DND-41 (cell line): ENCODE results near the gene BMP8B.
"Not testable (repeated sequence)": the region's sequence is repeated elsewhere in the genome, so short reads cannot be mapped to it uniquely, and the experiment has no call there.

Source experiments
- ATAC-seq: fragments of 200-7000 bp; cut with Tn5 transposase; 3 replicates; pipeline ENCODE4 v1.9.1; 2021; ENCODE audit warnings: low read depth; ENCODE audit not compliant: insufficient read depth
- DNase-seq: peaks from one replicate; pipeline ENCODE4 v3.0.0-alpha.2; 2020
- H2AFZ ChIP-seq: 2 replicates; pipeline ENCODE4 v1.6.0; 2012; ENCODE audit warnings: low read depth, low read length
- H3K27ac ChIP-seq: 2 replicates; pipeline ENCODE4 v1.5.1; 2012; ENCODE audit warnings: low read length, inconsistent platforms
- H3K27me3 ChIP-seq: fragments of 200-600 bp; sonication (generic); 2 replicates; pipeline ENCODE4 v1.6.0; 2012; ENCODE audit warnings: low read length, mild to moderate bottlenecking, inconsistent platforms; ENCODE audit not compliant: insufficient read depth, poor library complexity
- H3K36me3 ChIP-seq: 2 replicates; pipeline ENCODE4 v1.5.1; 2012; ENCODE audit warnings: low read length, inconsistent platforms; ENCODE audit not compliant: insufficient read depth
- H3K4me1 ChIP-seq: 2 replicates; pipeline ENCODE4 v1.5.1; 2012; ENCODE audit warnings: mild to moderate bottlenecking, low read length; ENCODE audit not compliant: insufficient read depth
- H3K4me2 ChIP-seq: 2 replicates; pipeline ENCODE4 v1.6.0; 2012; ENCODE audit warnings: mild to moderate bottlenecking, moderate library complexity, low read length, inconsistent platforms; ENCODE audit not compliant: insufficient read depth
- H3K4me3 ChIP-seq, 2 experiments: fragments of 200-600 bp in 1 of 2; shearing (Covaris generic) in 1 of 2; 2 replicates each; pipeline ENCODE4 v1.5.1; 2012 to 2016; ENCODE audit warnings: inconsistent platforms in 2 of 2, low read length in 2 of 2, mild to moderate bottlenecking in 2 of 2, low read depth in 1 of 2, moderate library complexity in 1 of 2
- H3K79me2 ChIP-seq: 2 replicates; pipeline ENCODE4 v1.6.0; 2012; ENCODE audit warnings: low read length, inconsistent platforms; ENCODE audit not compliant: insufficient read depth
- H3K9ac ChIP-seq: 2 replicates; pipeline ENCODE4 v1.6.0; 2012; ENCODE audit warnings: low read depth, mild to moderate bottlenecking, inconsistent platforms, low read length, moderate library complexity
- H3K9me3 ChIP-seq: 2 replicates; pipeline ENCODE4 v1.5.1; 2012; ENCODE audit warnings: low read length, moderate library complexity, mild to moderate bottlenecking, inconsistent platforms; ENCODE audit not compliant: insufficient read depth, severe bottlenecking
- H4K20me1 ChIP-seq: 2 replicates; pipeline ENCODE4 v1.6.0; 2012; ENCODE audit warnings: low read length; ENCODE audit not compliant: insufficient read depth
- EZH2 ChIP-seq: IDR thresholded peaks from 3 replicates; pipeline ENCODE4 v1.6.1; 2012; ENCODE audit warnings: borderline replicate concordance, low read depth, mild to moderate bottlenecking, moderate library complexity, low read length, inconsistent platforms; ENCODE audit not compliant: severe bottlenecking
- TF ChIP-seq, protein P1 (sequence below): IDR thresholded peaks from 2 replicates; pipeline ENCODE4 v1.5.1; 2012; ENCODE audit warnings: borderline replicate concordance, low read length, moderate library complexity, mild to moderate bottlenecking; ENCODE audit not compliant: poor library complexity, severe bottlenecking; ENCODE audit errors: extremely low read depth

The BMP8B gene

GRCh38 chr1:39787468-39787867 is 1.2 kb downstream of the BMP8B start:
- Histone ChIP-seq H3K36me3 (no peaks in the 10 kb centered on the region), H3K9me3 (no peaks in the 10 kb centered on the region), H3K27ac (no peak overlapping the region), H2AFZ (no peak overlapping the region), H3K79me2 (no peaks in the 10 kb centered on the region), H4K20me1 (no peaks in the 10 kb centered on the region), H3K4me3 (no peak overlapping the region), H3K9ac (no peak overlapping the region), H3K4me2 (no peak overlapping the region), H3K4me1 (no peaks in the 10 kb centered on the region), H3K27me3 (no peaks in the 10 kb centered on the region)
- TF ChIP-seq, protein P1, sequence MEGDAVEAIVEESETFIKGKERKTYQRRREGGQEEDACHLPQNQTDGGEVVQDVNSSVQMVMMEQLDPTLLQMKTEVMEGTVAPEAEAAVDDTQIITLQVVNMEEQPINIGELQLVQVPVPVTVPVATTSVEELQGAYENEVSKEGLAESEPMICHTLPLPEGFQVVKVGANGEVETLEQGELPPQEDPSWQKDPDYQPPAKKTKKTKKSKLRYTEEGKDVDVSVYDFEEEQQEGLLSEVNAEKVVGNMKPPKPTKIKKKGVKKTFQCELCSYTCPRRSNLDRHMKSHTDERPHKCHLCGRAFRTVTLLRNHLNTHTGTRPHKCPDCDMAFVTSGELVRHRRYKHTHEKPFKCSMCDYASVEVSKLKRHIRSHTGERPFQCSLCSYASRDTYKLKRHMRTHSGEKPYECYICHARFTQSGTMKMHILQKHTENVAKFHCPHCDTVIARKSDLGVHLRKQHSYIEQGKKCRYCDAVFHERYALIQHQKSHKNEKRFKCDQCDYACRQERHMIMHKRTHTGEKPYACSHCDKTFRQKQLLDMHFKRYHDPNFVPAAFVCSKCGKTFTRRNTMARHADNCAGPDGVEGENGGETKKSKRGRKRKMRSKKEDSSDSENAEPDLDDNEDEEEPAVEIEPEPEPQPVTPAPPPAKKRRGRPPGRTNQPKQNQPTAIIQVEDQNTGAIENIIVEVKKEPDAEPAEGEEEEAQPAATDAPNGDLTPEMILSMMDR: no peak
- TF ChIP-seq EZH2: no peak
- no peak for ATAC-seq
- no peak for DNase-seq

GRCh38 chr1:39787108-39787375 is 1.6 kb downstream of the BMP8B start:
- DNase-seq, H4K20me1 ChIP-seq, ATAC-seq, H3K9ac ChIP-seq, H3K9me3 ChIP-seq, H3K27me3 ChIP-seq, H3K36me3 ChIP-seq, H3K4me3 ChIP-seq, H3K4me1 ChIP-seq, H3K79me2 ChIP-seq, H2AFZ ChIP-seq, H3K27ac ChIP-seq, H3K4me2 ChIP-seq: not testable (repeated sequence)

DNA sequence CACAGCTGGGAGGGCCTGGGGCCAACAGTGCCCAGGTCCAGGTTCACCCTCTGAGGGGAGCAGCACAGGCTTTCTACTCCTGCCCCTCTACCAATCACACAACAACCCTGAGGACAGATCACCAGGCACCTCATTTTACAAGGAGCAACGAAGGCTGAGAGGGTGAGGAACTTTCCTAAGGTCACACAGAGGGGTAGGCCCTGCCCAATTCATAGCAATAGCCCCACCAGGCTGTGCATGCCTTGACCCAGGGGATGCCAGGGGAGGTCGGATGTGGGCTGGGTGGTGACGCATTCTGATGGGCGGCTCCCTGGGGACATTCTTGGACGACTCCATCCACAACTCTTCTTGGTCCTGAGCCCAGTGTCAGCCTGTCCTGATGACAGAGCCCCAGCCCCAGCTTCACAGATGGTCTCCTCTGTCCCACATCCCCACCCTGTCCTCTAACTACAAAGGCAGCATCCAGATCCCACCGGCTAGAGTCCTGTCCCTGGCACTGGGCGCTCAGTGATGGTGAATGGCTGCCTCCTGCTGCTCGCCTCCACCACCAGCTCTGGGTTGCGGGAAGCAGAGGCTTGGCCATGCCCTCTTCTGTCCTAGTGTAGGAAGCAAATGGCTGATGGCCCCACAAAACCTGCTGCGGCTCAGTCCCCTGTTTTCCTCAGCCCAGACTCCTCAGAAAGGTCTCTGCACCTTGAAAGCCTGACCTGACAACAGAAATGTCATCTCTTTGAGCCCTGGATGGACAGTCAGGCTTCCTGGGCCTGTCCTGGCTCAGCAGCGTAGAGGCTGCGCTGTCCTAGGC is 2.2 kb downstream of the BMP8B start:
- not testable (repeated sequence) for H2AFZ ChIP-seq, H3K27me3 ChIP-seq, ATAC-seq, H3K79me2 ChIP-seq, H4K20me1 ChIP-seq, H3K27ac ChIP-seq, DNase-seq, H3K4me2 ChIP-seq, H3K4me3 ChIP-seq, H3K9me3 ChIP-seq, H3K36me3 ChIP-seq, H3K4me1 ChIP-seq, H3K9ac ChIP-seq

GRCh38 chr1:39782685-39783084 is 6.0 kb downstream of the BMP8B start:
- H3K36me3 ChIP-seq, H3K4me1 ChIP-seq, H3K9me3 ChIP-seq, H3K9ac ChIP-seq, H4K20me1 ChIP-seq, H3K4me2 ChIP-seq, H3K79me2 ChIP-seq, H3K27ac ChIP-seq, ATAC-seq, H3K27me3 ChIP-seq, H3K4me3 ChIP-seq, DNase-seq, H2AFZ ChIP-seq: not testable (repeated sequence)

GRCh38 chr1:39782103-39782502 is 6.6 kb downstream of the BMP8B start:
- H4K20me1 ChIP-seq: no peaks in the 10 kb centered on the region
- H3K4me3 ChIP-seq: no peak overlapping the region
- no peaks in the 10 kb centered on the region for H3K27me3 ChIP-seq
- H3K79me2 ChIP-seq: no peaks in the 10 kb centered on the region
- H3K4me2 ChIP-seq: no peak overlapping the region
- ATAC-seq (no peak), DNase-seq (no peak)
- TF ChIP-seq, protein P1: no peak
- no peak for TF ChIP-seq EZH2
- no peak overlapping the region for H3K9ac ChIP-seq
- no peaks in the 10 kb centered on the region for H3K4me1 ChIP-seq
- no peak overlapping the region for H2AFZ ChIP-seq
- no peaks in the 10 kb centered on the region for H3K36me3 ChIP-seq
- no peaks in the 10 kb centered on the region for H3K9me3 ChIP-seq
- no peak overlapping the region for H3K27ac ChIP-seq
